Activated CD4-positive, alpha-beta memory T cell treated with anti-CD3 and anti-CD28 coated beads for 36 hours (primary cell): Measurements from ENCODE around the gene IFITM2. TPM values are rescaled to one million over a fixed set of nuclear protein-coding genes. Genes with fewer than 3 reads are reported as not detected.
A peak's percentile ranks its signal among the peaks of the same experiment; 100 is the strongest.
"Not testable (repeated sequence)": the region's sequence is repeated elsewhere in the genome, so short reads cannot be mapped to it uniquely, and the experiment has no call there.

Source experiments
- CTCF ChIA-PET: fragments of 350-600 bp; sonication (Branson Sonifier 250); formaldehyde crosslinking; loops from one replicate; lab custom pipeline; 2021; ENCODE audit warnings: antibody characterized with exemption, inconsistent platforms; lab: Charles Lee
- POLR2A ChIA-PET: fragments of 350-600 bp; sonication (Branson Sonifier 250); formaldehyde crosslinking; loops from one replicate; lab custom pipeline; 2021; ENCODE audit warnings: antibody characterized with exemption; lab: Charles Lee
- DNase-seq: peaks from one replicate; pipeline ENCODE4 v3.0.0-alpha.2; 2020
- H3K27ac Mint-ChIP-seq: one replicate; pipeline ENCODE4 v1.8.0; 2021; ENCODE audit warnings: mixed read lengths
- H3K27me3 Mint-ChIP-seq: one replicate; pipeline ENCODE4 v1.8.0; 2021; ENCODE audit warnings: mixed read lengths
- H3K36me3 Mint-ChIP-seq: one replicate; pipeline ENCODE4 v1.8.0; 2021; ENCODE audit warnings: mixed read lengths
- H3K4me1 Mint-ChIP-seq: one replicate; pipeline ENCODE4 v1.8.0; 2021; ENCODE audit warnings: low read depth, mixed read lengths
- H3K4me3 Mint-ChIP-seq: one replicate; pipeline ENCODE4 v1.8.0; 2021; ENCODE audit warnings: mild to moderate bottlenecking, mixed read lengths
- H3K9me3 Mint-ChIP-seq: one replicate; pipeline ENCODE4 v1.8.0; 2021; ENCODE audit warnings: mixed read lengths
- intact Hi-C: fragments of 100-400 bp; cut with micrococcal nuclease; formaldehyde crosslinking; loops from one replicate; pipeline ENCODE4 v1.15.1; 2023
- total RNA-seq, 2 experiments: library from RNA; stranded (reverse); gene quantifications; one replicate each; pipeline ENCODE4 v1.2.3, GENCODE V29; 2021

IFITM2 gene
- 100 to 1,000 TPM; 525 to 561 TPM for total RNA-seq

GRCh38 chr11:307766-308708 lies at the start of gene IFITM2:
IFITM2 (plus strand) TSS chr11:307816; CDS start chr11:308193, 377 bp downstream.
- Mint-ChIP-seq H3K27ac (peak within 1 kb of the TSS; percentile 98), H3K36me3 (peaks cover 21% of the 10 kb centered on the region), H3K4me1 (peaks cover 39% of the 10 kb centered on the region), H3K4me3 (peak within 1 kb of the TSS; percentile 96)
- CTCF ChIA-PET: interaction anchor here (0.6 to 4.0 kb wide), 5 partner anchors 9 to 68 kb away, joined by 3 to 46 read pairs (median 7); no protein-coding TSS in a partner anchor
- DNase-seq: peak; percentile 79
- intact Hi-C loops: loop anchor here (2.0 to 5.0 kb wide), 4 partner anchors 13 to 139 kb away; partner anchors contain the start of gene IFITM3
- not testable (repeated sequence) for H3K9me3 Mint-ChIP-seq, H3K27me3 Mint-ChIP-seq
- POLR2A ChIA-PET: interaction anchor here (0.7 to 1.1 kb wide), 3 partner anchors 9 to 47 kb away, joined by 5 to 12 read pairs (median 5); no protein-coding TSS in a partner anchor

DNA sequence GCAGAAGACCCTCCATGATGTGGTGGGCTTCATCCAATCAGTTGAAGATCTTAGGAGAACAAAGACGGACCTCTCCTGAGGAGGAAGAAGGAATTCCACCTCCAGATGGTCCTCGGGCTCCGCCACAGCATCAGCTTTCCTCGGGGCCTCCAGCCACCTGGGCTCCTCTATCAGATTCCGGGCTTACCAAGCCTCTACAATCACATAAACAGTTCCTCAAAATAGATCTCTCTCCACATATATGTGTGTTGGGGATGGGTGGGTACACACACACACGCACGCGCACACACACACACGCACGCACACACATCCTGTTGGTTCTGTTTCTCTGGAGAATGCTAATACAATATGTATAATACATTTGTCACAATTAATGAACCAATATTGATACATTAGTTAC lies 48.2 kb upstream of the IFITM2 start:
- Mint-ChIP-seq H3K4me3 (no peak overlapping the region), H3K36me3 (no peaks in the 10 kb centered on the region), H3K4me1 (no peaks in the 10 kb centered on the region), H3K27me3 (no peaks in the 10 kb centered on the region), H3K9me3 (no peaks in the 10 kb centered on the region), H3K27ac (no peak overlapping the region)
- intact Hi-C loops: no loop called here
- POLR2A ChIA-PET: no interaction called here
- DNase-seq: no peak
- CTCF ChIA-PET: interaction anchor here (2.2 kb wide), 1 partner anchor 9 kb away, joined by 10 read pairs; no protein-coding TSS in a partner anchor

- Mint-ChIP-seq H3K36me3 (no peaks in the 10 kb centered on the region), H3K9me3 (no peaks in the 10 kb centered on the region), H3K4me3 (no peak overlapping the region), H3K4me1 (peaks cover 2% of the 10 kb centered on the region), H3K27ac (no peak overlapping the region), H3K27me3 (no peaks in the 10 kb centered on the region)
- CTCF ChIA-PET: interaction anchor here (1.6 kb wide), 1 partner anchor 11 kb away, joined by 15 read pairs; no protein-coding TSS in a partner anchor
- POLR2A ChIA-PET: no interaction called here
- no peak for DNase-seq
- intact Hi-C loops: no loop called here
These were observed 46.0 kb upstream of the IFITM2 start for GRCh38 chr11:261624-262023.

GRCh38 chr11:266676-267439 lies 40.8 kb upstream of the IFITM2 start:
- Mint-ChIP-seq H3K9me3 (no peaks in the 10 kb centered on the region), H3K4me1 (peaks cover 36% of the 10 kb centered on the region), H3K27me3 (no peaks in the 10 kb centered on the region), H3K4me3 (peak overlapping the region; percentile 58), H3K27ac (peak overlapping the region; percentile 75), H3K36me3 (peaks cover 1% of the 10 kb centered on the region)
- CTCF ChIA-PET: interaction anchor here (0.7 to 2.5 kb wide), 5 partner anchors 9 to 40 kb away, joined by 3 to 24 read pairs (median 3); no protein-coding TSS in a partner anchor
- DNase-seq: no peak
- POLR2A ChIA-PET: interaction anchor here (1.3 to 2.1 kb wide), 3 partner anchors 21 to 59 kb away, joined by 5 to 9 read pairs (median 6); partner anchors contain the start of genes BET1L, PGGHG and RIC8A
- intact Hi-C loops: no loop called here

DNA sequence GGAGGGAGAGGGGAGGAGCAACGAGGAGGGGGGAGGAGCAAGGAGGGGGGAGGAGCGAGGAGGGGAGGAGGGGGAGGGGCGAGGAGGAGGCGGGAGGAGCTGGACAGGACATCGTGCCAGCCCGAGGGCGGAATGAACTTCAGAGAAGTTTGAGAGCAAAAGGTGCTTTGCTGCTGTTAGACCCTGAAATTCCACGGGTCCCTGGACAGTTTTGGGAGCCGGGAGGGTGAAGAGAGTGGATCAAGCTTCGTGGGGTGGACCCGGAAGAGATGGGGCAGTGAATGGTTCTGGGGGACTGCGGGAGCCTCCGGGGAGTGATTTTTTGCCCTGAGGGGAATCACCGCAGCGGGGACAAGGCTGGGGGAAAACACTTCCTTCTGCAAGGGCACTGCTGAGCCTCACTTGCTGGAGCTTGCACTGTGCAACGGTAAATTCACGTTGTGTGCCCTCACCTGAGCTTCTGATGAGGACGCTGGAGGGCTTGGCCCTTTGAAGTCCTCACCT lies 40.1 kb upstream of the IFITM2 start:
- H3K36me3 Mint-ChIP-seq: peaks cover 1% of the 10 kb centered on the region
- H3K9me3 Mint-ChIP-seq: no peaks in the 10 kb centered on the region
- peak overlapping the region; percentile 86 for H3K4me3 Mint-ChIP-seq
- DNase-seq: peak; percentile 78
- no peaks in the 10 kb centered on the region for H3K27me3 Mint-ChIP-seq
- CTCF ChIA-PET: interaction anchor here (0.7 to 2.0 kb wide), 8 partner anchors 14 to 60 kb away, joined by 3 to 8 read pairs (median 4); partner anchors contain the start of genes BET1L and RIC8A
- H3K27ac Mint-ChIP-seq: peak overlapping the region; percentile 96
- H3K4me1 Mint-ChIP-seq: peaks cover 36% of the 10 kb centered on the region
- intact Hi-C loops: no loop called here
- POLR2A ChIA-PET: interaction anchor here (1.3 to 2.1 kb wide), 4 partner anchors 12 to 60 kb away, joined by 3 to 9 read pairs (median 6); partner anchors contain the start of genes BET1L, PGGHG and RIC8A

GRCh38 chr11:268716-269145 lies 38.9 kb upstream of the IFITM2 start:
- H3K4me1 Mint-ChIP-seq: peaks cover 36% of the 10 kb centered on the region
- not testable (repeated sequence) for H3K9me3 Mint-ChIP-seq, H3K36me3 Mint-ChIP-seq, H3K27me3 Mint-ChIP-seq
- peak overlapping the region; percentile 96 for H3K27ac Mint-ChIP-seq
- CTCF ChIA-PET: interaction anchor here (0.6 to 2.0 kb wide), 4 partner anchors 18 to 62 kb away, joined by 3 to 8 read pairs (median 6); partner anchors contain the start of genes BET1L, PGGHG and RIC8A
- POLR2A ChIA-PET: interaction anchor here (0.6 to 1.5 kb wide), 7 partner anchors 10 to 1114 kb away, joined by 3 to 6 read pairs (median 3); no protein-coding TSS in a partner anchor
- DNase-seq: peak; percentile 76
- intact Hi-C loops: loop anchor here (1.0 to 2.0 kb wide), 8 partner anchors 9 to 239 kb away; partner anchors contain the start of genes BET1L, IFITM1, PSMD13 and RIC8A
- peak overlapping the region; percentile 86 for H3K4me3 Mint-ChIP-seq

DNA sequence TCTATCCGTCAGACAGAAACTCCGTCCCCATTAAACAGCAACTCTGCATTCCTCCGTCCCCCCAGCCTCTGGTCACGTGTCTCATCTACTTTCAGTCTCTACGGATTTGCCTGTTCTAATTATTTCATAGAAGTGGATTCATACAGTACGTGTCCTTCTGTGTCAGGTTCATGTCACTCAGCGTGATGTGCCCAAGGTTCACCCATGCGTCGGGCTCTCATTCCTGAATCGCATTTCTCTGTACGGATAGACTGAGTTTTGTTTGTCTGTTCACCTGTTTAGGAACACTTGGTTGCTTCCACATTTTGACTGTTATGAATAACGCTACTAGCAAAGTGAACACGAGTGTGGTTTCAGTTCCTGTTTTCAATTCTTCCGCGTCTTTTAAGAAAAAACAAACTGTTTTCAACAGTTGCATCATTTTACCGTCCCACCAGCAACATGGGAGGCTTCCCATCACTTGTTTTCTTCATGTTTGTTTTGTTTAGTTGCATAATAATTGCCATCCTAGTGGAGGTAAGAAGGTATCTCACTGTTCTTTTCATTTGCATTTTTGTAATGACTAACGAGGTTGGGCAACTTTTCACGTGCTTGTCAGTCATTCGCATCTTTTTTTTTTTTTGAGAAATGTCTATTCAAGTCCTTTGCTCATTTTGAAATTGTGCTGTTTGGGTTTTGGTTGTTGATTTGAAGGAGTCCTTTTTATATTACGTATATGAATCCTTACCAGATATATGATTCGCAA lies 38.3 kb upstream of the IFITM2 start:
- peaks cover 1% of the 10 kb centered on the region for H3K36me3 Mint-ChIP-seq
- H3K4me1 Mint-ChIP-seq: peaks cover 36% of the 10 kb centered on the region
- peak overlapping the region; percentile 96 for H3K27ac Mint-ChIP-seq
- ChIA-PET CTCF (interaction anchor here (2.0 kb wide), 1 partner anchor 32 kb away, joined by 7 read pairs; no protein-coding TSS in a partner anchor), POLR2A (interaction anchor here (0.9 to 1.0 kb wide), 3 partner anchors 18 to 87 kb away, joined by 3 to 4 read pairs (median 3); no protein-coding TSS in a partner anchor)
- intact Hi-C loops: loop anchor here (1.0 to 2.0 kb wide), 8 partner anchors 8 to 238 kb away; partner anchors contain the start of genes BET1L, IFITM1, PSMD13 and RIC8A
- peak; percentile 81 for DNase-seq
- no peaks in the 10 kb centered on the region for H3K27me3 Mint-ChIP-seq
- H3K4me3 Mint-ChIP-seq: peak overlapping the region; percentile 86
- H3K9me3 Mint-ChIP-seq: no peaks in the 10 kb centered on the region

DNA sequence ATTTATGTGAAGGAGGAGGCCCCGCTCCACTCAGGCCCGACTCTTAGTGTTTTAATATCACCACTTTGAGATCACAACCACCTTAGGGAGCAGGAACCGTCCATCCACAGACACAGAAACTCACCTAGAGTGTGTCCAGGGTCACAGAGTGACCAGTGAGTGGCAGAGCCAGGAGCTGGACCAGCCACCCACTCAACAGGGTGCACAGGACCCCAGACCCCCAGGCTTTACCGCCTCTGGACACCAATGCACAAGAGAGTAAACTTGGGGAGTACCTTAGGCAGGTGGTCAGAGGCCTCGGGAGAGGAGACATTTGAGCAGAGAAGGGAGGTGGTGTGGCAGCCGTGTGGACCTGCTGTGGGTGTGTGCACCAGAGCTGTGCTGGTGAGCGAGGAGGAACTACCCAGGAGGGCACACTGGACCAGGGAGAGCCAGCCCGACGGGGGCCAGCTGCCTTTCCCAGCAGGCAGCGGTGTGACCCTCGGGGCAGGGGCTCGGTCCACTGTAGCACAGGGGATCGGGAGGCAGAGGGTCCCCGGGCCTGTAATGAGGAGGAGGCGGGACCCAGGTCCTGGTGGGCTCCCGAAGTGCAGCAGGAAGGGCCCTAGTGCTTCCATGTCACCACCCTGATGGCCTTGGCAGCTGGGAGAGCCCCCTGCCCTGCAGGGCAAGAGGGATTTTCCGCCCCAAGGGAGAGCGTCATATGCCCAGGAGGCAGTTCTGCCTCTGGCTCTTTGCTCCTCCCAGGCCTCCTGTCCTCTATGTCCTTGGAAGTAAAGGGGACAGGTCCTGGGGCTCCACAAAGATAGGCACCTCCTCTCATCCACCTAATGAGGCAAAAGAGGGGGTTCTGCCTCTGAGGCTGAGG lies 36.9 kb upstream of the IFITM2 start:
- H3K36me3 Mint-ChIP-seq: peaks cover 1% of the 10 kb centered on the region
- CTCF ChIA-PET: interaction anchor here (0.7 to 1.3 kb wide), 3 partner anchors 10 to 16 kb away, joined by 3 to 4 read pairs (median 3); no protein-coding TSS in a partner anchor
- no peaks in the 10 kb centered on the region for H3K27me3 Mint-ChIP-seq
- intact Hi-C loops: no loop called here
- POLR2A ChIA-PET: no interaction called here
- peak; percentile 8 for DNase-seq
- H3K27ac Mint-ChIP-seq: peak overlapping the region; percentile 96
- no peaks in the 10 kb centered on the region for H3K9me3 Mint-ChIP-seq
- H3K4me1 Mint-ChIP-seq: peaks cover 36% of the 10 kb centered on the region
- H3K4me3 Mint-ChIP-seq: no peak overlapping the region

- Mint-ChIP-seq H3K4me3 (no peak overlapping the region), H3K27me3 (no peaks in the 10 kb centered on the region), H3K9me3 (peaks cover 5% of the 10 kb centered on the region), H3K27ac (no peak overlapping the region), H3K4me1 (peaks cover 36% of the 10 kb centered on the region), H3K36me3 (peaks cover 3% of the 10 kb centered on the region)
- DNase-seq: peak; percentile 8
- intact Hi-C loops: no loop called here
- CTCF ChIA-PET: interaction anchor here (0.7 to 1.3 kb wide), 3 partner anchors 9 to 16 kb away, joined by 3 to 4 read pairs (median 3); no protein-coding TSS in a partner anchor
- POLR2A ChIA-PET: no interaction called here
These were observed 36.3 kb upstream of the IFITM2 start for GRCh38 chr11:271319-271715.
